Measurements from ENCODE around the gene CYP4V2. TPM values are rescaled to one million over a fixed set of nuclear protein-coding genes. Genes with fewer than 3 reads are reported as not detected.

Gene CYP4V2
- total RNA-seq, 4 donors from 2014 or later: 4.3 to 14.7 (median 4.8) TPM

- DNase-seq (ENCODE audit: low spot score in 2 of 2): no peak
- intact Hi-C loops (cut with DNase I; ENCODE audit: low total_unique reads): no loop called here
- H3K4me3 ChIP-seq (ENCODE audit: low read depth, poor library complexity, severe bottlenecking): no peak overlapping the region
- WGBS, 2 donors: 92 to 93% methylated on average over 18 of the region's 18 CpGs
- TF ChIP-seq, protein P1, sequence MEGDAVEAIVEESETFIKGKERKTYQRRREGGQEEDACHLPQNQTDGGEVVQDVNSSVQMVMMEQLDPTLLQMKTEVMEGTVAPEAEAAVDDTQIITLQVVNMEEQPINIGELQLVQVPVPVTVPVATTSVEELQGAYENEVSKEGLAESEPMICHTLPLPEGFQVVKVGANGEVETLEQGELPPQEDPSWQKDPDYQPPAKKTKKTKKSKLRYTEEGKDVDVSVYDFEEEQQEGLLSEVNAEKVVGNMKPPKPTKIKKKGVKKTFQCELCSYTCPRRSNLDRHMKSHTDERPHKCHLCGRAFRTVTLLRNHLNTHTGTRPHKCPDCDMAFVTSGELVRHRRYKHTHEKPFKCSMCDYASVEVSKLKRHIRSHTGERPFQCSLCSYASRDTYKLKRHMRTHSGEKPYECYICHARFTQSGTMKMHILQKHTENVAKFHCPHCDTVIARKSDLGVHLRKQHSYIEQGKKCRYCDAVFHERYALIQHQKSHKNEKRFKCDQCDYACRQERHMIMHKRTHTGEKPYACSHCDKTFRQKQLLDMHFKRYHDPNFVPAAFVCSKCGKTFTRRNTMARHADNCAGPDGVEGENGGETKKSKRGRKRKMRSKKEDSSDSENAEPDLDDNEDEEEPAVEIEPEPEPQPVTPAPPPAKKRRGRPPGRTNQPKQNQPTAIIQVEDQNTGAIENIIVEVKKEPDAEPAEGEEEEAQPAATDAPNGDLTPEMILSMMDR (IDR thresholded peaks at IDR 0.05): no peak
- TF ChIP-seq POLR2A (IDR thresholded peaks at IDR 0.05): no peak
Observed at GRCh38 chr4:186169333-186169944, 21.9 kb upstream of the CYP4V2 start.

- WGBS, 2 donors: 90 to 92% methylated on average over 14 to 16 of the region's 16 CpGs
- DNase-seq (ENCODE audit: low spot score in 2 of 2): no peak
- TF ChIP-seq POLR2A (IDR thresholded peaks at IDR 0.05): no peak
- TF ChIP-seq, protein P1 (IDR thresholded peaks at IDR 0.05): no peak
- intact Hi-C loops (cut with DNase I; ENCODE audit: low total_unique reads): no loop called here
- H3K4me3 ChIP-seq (ENCODE audit: low read depth, poor library complexity, severe bottlenecking): no peak overlapping the region
Observed at GRCh38 chr4:186169945-186170802, 21.2 kb upstream of the CYP4V2 start.

DNA sequence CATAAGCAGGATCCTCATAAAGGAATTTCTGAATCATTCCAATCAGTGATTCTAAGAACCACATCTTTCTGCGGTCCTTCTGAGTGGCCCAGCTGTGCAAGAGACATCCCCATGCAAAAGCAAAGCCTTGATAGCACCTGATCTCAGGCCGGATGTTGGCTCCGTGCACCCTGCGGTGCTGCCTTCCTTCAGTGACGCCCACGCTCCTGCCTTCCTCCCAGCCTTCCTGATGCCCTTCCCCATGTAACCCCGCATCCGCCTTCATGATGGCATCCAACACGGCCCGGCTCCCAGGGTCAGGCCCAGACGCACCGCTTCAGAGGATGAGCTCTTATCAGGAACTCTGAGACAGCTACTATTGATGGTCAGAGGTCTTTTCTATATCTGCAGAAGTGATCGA is 20.4 kb upstream of the CYP4V2 start:
- WGBS, 2 donors: 88 to 89% methylated on average over 13 of the region's 13 CpGs

GRCh38 chr4:186172546-186172945 is 18.8 kb upstream of the CYP4V2 start:
- no peak overlapping the region for H3K4me3 ChIP-seq (ENCODE audit: low read depth, poor library complexity, severe bottlenecking)
- TF ChIP-seq POLR2A (IDR thresholded peaks at IDR 0.05): no peak
- TF ChIP-seq, protein P1 (IDR thresholded peaks at IDR 0.05): no peak
- intact Hi-C loops (cut with DNase I; ENCODE audit: low total_unique reads): no loop called here
- 79% methylated on average over 8 of the region's 8 CpGs; no CpG with 5 or more reads in 1 of the 2 donors for WGBS, 2 donors
- DNase-seq (ENCODE audit: low spot score in 2 of 2): no peak

More for the DNA sequence above, 20.4 kb upstream of the CYP4V2 start:
- intact Hi-C loops (cut with DNase I; ENCODE audit: low total_unique reads): no loop called here
- TF ChIP-seq, protein P1 (IDR thresholded peaks at IDR 0.05): no peak
- no peak for TF ChIP-seq POLR2A (IDR thresholded peaks at IDR 0.05)
- DNase-seq (ENCODE audit: low spot score in 2 of 2): no peak
- H3K4me3 ChIP-seq (ENCODE audit: low read depth, poor library complexity, severe bottlenecking): no peak overlapping the region

DNA sequence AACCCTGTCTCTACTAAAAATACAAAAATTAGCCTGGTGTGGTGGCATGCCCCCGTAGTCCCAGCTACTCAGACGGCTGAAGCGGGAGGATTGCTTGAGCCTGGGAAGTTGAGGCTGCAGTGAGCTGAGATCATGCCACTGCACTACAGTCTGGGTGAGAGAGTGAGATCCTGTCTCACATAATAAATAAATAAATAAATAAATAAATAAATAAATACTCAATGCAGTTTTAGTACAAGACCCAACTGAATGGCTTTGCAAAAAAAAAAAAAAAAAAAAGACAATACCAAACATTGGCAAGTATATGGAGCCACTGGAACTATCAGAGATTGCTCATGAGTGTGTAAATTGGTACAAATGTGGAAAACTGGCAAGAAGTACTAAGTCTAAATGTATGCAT is 3.3 kb upstream of the CYP4V2 start:
- TF ChIP-seq, protein P1 (IDR thresholded peaks at IDR 0.05): no peak
- TF ChIP-seq POLR2A (IDR thresholded peaks at IDR 0.05): no peak
- WGBS, 2 donors: 65 to 86% methylated on average over 3 of the region's 3 CpGs
- intact Hi-C loops (cut with DNase I; ENCODE audit: low total_unique reads): no loop called here
- DNase-seq (ENCODE audit: low spot score in 2 of 2): no peak
- no peak overlapping the region for H3K4me3 ChIP-seq (ENCODE audit: low read depth, poor library complexity, severe bottlenecking)

Measured in lower leg skin (tissue), 4 donors.